Measurements from ENCODE around the gene HIVEP3.

DNA sequence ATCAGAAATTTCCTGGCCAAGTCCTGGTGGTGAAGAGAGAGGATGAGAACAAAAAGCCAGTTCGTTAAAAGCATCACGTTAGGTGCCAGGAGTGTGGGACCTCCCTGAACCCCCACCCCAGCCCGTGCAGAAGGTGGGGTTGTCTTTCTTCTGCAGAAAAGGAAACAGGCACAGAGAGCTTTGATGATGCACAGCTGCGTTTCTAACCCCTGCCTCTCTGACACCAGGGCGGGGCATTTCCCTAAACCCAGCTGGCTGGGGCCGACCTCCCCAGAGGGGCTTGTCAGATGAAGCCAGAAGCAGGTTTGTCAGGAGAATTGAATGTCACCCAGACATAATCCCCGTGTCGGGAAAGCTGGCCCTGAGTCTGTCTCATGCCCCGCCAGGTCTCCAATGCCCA, 244.9 kb downstream of the HIVEP3 start:
- TF ChIP-seq, protein P1, sequence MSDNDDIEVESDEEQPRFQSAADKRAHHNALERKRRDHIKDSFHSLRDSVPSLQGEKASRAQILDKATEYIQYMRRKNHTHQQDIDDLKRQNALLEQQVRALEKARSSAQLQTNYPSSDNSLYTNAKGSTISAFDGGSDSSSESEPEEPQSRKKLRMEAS (IDR thresholded peaks at IDR 0.05; ENCODE audit: low read depth), result no peak
- TF ChIP-seq, protein P2, sequence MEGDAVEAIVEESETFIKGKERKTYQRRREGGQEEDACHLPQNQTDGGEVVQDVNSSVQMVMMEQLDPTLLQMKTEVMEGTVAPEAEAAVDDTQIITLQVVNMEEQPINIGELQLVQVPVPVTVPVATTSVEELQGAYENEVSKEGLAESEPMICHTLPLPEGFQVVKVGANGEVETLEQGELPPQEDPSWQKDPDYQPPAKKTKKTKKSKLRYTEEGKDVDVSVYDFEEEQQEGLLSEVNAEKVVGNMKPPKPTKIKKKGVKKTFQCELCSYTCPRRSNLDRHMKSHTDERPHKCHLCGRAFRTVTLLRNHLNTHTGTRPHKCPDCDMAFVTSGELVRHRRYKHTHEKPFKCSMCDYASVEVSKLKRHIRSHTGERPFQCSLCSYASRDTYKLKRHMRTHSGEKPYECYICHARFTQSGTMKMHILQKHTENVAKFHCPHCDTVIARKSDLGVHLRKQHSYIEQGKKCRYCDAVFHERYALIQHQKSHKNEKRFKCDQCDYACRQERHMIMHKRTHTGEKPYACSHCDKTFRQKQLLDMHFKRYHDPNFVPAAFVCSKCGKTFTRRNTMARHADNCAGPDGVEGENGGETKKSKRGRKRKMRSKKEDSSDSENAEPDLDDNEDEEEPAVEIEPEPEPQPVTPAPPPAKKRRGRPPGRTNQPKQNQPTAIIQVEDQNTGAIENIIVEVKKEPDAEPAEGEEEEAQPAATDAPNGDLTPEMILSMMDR (IDR thresholded peaks at IDR 0.05), result no peak
- TF ChIP-seq, protein P3, sequence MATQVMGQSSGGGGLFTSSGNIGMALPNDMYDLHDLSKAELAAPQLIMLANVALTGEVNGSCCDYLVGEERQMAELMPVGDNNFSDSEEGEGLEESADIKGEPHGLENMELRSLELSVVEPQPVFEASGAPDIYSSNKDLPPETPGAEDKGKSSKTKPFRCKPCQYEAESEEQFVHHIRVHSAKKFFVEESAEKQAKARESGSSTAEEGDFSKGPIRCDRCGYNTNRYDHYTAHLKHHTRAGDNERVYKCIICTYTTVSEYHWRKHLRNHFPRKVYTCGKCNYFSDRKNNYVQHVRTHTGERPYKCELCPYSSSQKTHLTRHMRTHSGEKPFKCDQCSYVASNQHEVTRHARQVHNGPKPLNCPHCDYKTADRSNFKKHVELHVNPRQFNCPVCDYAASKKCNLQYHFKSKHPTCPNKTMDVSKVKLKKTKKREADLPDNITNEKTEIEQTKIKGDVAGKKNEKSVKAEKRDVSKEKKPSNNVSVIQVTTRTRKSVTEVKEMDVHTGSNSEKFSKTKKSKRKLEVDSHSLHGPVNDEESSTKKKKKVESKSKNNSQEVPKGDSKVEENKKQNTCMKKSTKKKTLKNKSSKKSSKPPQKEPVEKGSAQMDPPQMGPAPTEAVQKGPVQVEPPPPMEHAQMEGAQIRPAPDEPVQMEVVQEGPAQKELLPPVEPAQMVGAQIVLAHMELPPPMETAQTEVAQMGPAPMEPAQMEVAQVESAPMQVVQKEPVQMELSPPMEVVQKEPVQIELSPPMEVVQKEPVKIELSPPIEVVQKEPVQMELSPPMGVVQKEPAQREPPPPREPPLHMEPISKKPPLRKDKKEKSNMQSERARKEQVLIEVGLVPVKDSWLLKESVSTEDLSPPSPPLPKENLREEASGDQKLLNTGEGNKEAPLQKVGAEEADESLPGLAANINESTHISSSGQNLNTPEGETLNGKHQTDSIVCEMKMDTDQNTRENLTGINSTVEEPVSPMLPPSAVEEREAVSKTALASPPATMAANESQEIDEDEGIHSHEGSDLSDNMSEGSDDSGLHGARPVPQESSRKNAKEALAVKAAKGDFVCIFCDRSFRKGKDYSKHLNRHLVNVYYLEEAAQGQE (IDR thresholded peaks at IDR 0.05; ENCODE audit: low read depth, low read length), result no peak
- TF ChIP-seq POLR2AphosphoS5 (IDR thresholded peaks at IDR 0.05; ENCODE audit: low read depth, low read length) (no peak), RAD21 (IDR thresholded peaks at IDR 0.05; ENCODE audit: low read length) (no peak), EP300 (IDR thresholded peaks at IDR 0.05; ENCODE audit: borderline replicate concordance in 1 of 2, low read depth in 1 of 2, low read length in 1 of 2) (no peak), SMC3 (IDR thresholded peaks at IDR 0.05; ENCODE audit: low read depth, low read length) (no peak), NFIC (IDR thresholded peaks at IDR 0.05; ENCODE audit: borderline replicate concordance) (no peak), TAF1 (IDR thresholded peaks at IDR 0.05; ENCODE audit: borderline replicate concordance, low read depth, low read length) (no peak), FOSL2 (IDR thresholded peaks at IDR 0.05; ENCODE audit: borderline replicate concordance, low read depth) (no peak), MXI1 (IDR thresholded peaks at IDR 0.05; ENCODE audit: low read depth, low read length) (no peak), MEF2A (IDR thresholded peaks at IDR 0.05; ENCODE audit: borderline replicate concordance, low read depth) (no peak)
- TF ChIP-seq, protein P4, sequence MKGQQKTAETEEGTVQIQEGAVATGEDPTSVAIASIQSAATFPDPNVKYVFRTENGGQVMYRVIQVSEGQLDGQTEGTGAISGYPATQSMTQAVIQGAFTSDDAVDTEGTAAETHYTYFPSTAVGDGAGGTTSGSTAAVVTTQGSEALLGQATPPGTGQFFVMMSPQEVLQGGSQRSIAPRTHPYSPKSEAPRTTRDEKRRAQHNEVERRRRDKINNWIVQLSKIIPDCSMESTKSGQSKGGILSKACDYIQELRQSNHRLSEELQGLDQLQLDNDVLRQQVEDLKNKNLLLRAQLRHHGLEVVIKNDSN (IDR thresholded peaks at IDR 0.05; ENCODE audit: borderline replicate concordance, low read depth), result no peak
- TF ChIP-seq, protein P5, sequence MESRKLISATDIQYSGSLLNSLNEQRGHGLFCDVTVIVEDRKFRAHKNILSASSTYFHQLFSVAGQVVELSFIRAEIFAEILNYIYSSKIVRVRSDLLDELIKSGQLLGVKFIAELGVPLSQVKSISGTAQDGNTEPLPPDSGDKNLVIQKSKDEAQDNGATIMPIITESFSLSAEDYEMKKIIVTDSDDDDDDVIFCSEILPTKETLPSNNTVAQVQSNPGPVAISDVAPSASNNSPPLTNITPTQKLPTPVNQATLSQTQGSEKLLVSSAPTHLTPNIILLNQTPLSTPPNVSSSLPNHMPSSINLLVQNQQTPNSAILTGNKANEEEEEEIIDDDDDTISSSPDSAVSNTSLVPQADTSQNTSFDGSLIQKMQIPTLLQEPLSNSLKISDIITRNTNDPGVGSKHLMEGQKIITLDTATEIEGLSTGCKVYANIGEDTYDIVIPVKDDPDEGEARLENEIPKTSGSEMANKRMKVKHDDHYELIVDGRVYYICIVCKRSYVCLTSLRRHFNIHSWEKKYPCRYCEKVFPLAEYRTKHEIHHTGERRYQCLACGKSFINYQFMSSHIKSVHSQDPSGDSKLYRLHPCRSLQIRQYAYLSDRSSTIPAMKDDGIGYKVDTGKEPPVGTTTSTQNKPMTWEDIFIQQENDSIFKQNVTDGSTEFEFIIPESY (IDR thresholded peaks at IDR 0.05; ENCODE audit: borderline replicate concordance, low read depth), result no peak
